Stimulated activated CD4-positive, alpha-beta T cell treated with anti-CD3 and anti-CD28 coated beads, Interleukin-12 subunit alpha, Interleukin-12 subunit beta, amount 100 ng/mL, for 48 hours (primary cell): ENCODE measurements around the gene TMEM185A.
"Not testable (repeated sequence)": the region's sequence is repeated elsewhere in the genome, so short reads cannot be mapped to it uniquely, and the experiment has no call there.

Experiments
- DNase-seq, 3 donors: peaks; one replicate each; pipeline ENCODE4 v3.0.0-alpha.2; 2020; ENCODE audit warnings: low read depth in 2 of 3, low spot score in 1 of 3

Gene TMEM185A

GRCh38 chrX:149631234-149632165 lies at the start of gene TMEM185A:
Gene TMEM185A, minus strand, starts transcription at chrX:149631792. Its CDS starts 212 bp downstream, at chrX:149631580.
- DNase-seq = peak; percentile 44 to 65 (median 54)

DNA sequence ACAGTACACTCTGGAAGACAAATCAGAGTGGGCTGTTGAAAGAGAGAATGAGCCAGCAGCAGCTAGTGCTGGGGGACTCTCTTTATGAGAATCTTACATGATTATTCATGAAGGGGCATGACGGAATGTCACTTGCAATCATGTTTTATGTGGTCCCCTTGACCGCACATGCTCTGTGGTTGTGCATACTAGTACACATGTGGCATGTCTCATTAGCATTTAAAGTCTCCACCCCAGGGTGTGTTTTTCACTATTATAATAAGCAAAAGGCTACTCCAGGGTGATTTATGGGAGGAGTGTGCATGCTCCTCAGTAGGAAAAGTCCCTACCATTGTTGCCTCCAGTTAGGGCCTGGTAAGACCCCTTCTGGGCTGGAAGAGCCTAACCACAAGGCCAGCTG lies 49.6 kb upstream of the TMEM185A start:
- no peak for DNase-seq

DNA sequence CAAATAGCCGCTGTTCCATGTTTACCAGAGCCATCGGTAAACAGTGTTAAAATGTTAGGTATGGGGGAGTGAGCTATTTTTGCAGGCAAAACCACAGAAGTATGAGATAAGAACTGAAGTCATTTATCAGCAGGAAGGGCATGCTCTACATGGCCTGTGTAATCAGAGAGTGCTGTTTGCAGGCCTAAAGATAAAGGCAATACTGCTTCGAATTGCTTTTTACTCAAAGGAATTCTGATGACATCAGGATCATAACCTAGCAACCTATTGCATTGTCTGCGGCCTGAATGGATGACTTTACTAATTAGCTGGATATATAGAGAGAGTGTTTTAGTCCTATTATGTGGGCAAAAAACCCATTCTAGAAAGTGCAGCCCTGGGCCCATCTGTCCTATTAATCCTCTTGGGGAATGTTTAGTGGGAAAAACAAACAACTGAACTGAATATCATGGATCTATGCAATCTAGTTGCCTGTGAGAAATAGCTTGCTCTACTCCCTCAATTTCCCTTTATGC lies 47.6 kb upstream of the TMEM185A start:
- DNase-seq = not testable (repeated sequence)

DNA sequence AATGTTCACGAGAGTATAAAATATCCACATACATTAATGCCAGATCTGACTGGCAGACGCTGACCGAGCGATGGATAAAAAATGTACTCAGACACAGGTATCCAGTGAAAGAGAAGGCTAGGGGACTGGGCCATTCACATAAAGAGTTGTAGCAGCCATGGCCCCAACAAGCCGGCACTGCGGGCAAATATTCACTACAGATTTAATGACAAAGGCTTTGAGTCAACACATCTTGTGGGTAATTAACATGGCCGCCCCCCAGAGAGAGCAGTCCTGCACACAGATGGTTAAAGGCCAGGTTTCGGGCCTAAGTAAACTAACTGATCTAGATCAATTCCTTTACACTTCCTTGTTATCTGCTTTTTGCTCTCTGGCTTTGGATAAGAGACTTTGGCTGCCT lies 44.0 kb upstream of the TMEM185A start:
- DNase-seq = not testable (repeated sequence)

GRCh38 chrX:149675088-149675487 lies 43.5 kb upstream of the TMEM185A start:
- DNase-seq = not testable (repeated sequence)

- not testable (repeated sequence) for DNase-seq
Observed at GRCh38 chrX:149660613-149661012, 29.0 kb upstream of the TMEM185A start.

DNA sequence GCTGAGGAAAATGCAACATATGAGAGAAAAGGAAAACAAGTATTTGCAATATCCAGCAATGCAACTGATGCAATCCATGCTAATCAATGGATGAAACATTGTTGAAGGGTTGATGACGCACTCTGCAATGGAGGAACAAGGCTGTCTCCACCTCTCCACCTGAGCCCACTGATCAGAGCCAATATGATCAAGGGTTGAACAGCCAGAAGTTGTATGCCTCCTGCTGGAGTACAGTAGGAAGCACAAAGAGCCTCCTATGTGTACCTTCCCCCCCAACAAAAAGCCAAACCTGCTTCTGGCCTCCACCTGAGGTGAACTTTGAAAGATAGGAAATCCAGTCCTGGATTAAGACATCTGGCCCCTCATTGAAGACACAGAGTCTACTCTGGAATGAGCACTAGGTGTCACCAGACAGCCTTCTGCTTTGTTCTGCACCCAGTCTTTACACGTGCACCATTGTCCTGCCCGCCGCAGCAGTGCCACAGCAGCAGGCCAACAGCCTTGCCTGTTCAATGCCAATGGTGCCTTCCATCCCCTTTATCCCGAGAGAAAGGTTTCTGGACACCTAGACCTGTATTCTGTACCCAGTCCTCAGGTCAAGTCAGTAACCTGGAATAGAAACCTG lies 24.8 kb upstream of the TMEM185A start:
- not testable (repeated sequence) for DNase-seq

DNA sequence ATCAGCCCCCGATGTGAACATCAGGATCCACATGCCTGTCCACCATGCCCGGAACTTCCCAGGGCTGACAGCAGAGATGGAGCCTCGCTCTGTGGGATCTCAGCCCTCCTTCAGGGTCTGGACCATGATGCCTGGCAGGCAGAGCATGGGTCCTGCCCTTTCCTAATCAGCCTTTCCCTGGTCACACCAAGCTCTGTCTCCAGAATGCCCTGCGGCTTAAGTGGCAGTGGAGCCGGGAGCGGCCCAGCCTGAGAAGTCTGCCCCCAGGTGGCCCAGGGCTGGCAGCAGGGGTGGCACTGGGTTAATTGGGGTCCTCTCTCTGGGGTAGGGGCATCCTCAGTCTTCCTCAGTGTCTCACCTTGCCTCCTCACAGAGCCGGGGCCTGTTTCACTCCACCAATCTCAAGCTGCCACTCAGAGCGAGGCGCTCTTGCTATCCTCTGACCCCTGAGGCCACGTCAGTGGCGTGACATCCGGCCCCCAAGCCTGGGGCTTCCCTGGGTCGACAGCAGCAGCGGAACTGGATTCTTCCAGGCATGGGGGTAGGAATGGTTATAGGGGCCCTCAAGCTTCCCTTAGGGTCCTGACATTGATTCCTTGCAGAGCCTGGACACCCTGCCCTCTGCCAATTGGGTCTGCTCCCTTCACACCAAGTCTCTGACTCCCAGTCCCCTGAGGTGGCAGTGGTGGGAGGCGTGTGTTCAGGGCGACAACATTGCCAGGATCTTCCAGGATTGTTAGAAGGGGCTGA lies 20.8 kb upstream of the TMEM185A start:
- no peak for DNase-seq

DNA sequence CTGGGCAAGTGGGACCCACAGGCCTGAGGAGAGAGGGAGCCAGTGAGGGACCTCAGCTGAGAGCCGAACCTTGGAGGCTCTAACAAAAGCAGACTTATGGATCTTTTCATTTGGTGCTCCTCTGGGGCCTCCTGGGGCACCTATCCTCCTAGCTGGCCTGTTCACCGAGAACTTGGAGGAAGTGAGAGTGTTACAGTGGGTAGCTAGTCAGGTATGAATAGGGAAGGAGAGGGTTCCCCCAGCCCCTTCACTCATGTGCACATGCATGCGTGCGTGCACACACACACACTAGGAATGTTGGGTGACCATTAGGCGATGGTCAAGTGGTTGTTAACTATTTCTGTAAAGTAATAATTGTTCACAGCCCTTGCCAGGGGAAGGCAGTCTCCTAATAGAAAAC lies 18.6 kb upstream of the TMEM185A start:
- DNase-seq = no peak

DNA sequence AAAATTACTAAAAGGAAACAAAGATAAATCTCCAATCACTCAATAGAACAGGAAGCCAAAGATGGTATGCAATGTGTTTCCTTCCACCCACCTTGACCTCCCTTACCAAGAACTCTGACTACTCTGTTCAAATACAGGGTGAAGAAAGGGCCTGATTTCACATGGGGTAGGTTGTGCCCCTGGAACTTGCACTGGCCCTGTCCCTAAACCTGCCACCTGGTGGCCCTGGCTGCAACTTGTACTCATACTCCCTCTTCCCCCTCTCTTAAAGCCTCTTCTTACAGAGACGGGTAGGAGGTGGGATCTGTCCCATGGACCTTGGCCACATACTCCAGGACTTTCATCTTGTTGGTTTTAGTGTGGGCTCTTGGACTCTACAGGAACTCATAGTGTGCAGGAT lies 17.3 kb upstream of the TMEM185A start:
- no peak for DNase-seq

DNA sequence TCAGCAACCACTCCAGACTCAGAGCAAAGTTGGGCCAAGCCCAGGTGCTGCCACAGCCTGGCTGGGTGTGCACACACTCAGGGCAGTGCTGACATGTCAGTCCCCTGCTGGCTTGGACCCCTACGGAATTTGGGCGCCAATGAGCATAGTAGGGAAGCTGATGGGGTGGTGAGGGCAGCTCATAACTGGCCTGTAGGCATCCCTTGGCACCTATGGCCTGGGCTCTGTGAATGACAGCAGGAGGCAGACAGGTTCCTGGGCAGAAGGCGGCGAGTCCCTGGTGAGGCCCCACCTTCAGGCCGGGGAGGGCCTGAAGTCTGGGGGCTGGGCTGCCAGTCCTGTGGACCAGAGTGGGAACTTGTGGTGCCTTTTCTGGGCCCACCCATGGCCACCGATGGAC lies 15.9 kb upstream of the TMEM185A start:
- DNase-seq = no peak

DNA sequence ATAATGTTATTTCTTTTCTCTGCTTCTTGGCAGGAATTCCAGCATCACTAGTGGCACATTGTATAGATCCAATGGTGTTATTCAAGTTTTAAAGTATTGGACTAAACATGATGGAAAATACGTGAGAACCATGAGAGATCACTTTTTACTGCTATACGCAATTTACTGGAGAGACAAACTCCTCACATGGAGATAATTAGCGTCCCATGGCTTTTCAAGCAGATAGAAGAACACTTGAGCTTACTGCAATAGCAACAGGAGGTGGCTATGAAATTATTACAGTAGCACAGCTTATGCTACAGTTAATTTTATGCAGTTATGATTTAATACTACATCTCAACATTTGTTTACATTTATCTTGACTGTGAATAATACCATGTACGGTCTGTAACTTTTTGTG lies 11.9 kb upstream of the TMEM185A start:
- no peak for DNase-seq

- no peak for DNase-seq
Observed at GRCh38 chrX:149641835-149642234, 10.2 kb upstream of the TMEM185A start.

- no peak for DNase-seq
Observed at GRCh38 chrX:149641432-149641831, 9.8 kb upstream of the TMEM185A start.

GRCh38 chrX:149639568-149639967 lies 8.0 kb upstream of the TMEM185A start:
- no peak for DNase-seq

- DNase-seq = no peak
Observed at GRCh38 chrX:149638860-149639259, 7.3 kb upstream of the TMEM185A start.

DNA sequence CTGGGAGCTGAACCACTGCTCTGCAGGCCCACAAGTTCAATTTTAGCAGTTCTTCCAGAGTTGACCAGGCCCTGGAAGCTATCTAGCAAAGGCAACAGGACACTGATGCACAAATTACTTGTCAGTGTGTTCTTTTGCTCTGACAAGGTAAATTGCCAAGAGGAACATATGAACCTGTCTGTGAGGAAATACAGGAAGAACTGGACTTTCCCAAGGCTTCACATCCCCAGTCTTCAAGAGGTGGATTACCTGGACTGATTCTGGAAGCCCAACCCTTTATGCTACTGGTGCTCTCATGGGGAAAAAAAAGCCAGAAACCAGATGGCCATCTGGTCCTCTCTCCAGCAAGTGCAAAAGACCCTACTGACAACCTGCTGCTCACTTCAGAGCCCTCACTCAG lies 1.9 kb upstream of the TMEM185A start:
- DNase-seq = no peak

- DNase-seq = no peak
Observed at GRCh38 chrX:149630681-149631233, 835 bp downstream of the TMEM185A start.

DNA sequence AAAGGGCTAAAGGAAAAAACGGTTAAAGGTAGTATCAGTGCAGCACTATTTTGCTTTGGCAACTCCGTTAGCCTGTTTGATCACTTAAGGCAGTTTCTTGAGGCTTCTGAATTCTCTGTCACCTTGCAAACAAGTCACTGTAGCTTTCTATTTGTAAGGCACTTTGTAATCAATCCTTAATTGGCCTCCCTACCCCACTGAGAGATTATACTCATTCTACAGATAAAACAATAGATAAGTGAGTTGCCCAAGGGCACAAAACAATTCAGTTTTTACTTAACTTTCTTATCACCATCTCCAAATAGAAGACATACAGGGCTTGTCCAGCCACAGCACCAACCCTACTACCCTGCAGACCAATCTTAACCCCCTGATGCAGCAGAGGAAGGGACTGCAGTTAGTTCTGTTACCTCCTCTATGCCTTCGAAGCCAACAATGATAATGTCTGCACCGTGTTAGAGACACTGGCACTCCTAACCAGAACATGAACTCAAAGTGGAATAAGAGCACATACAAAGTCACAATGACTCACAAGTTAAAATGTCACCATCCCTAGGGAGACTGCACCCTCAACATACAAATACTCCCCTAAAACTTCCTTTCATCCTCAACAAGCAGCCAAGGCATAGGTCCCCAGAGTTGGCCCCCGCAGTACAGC lies 1.7 kb downstream of the TMEM185A start:
- DNase-seq = no peak

- no peak for DNase-seq
Observed at GRCh38 chrX:149628768-149629167, 2.8 kb downstream of the TMEM185A start.

- no peak for DNase-seq
Observed at GRCh38 chrX:149628280-149628679, 3.3 kb downstream of the TMEM185A start.
